CD4-positive, alpha-beta T cell treated with Interleukin-15 for 1 hour (primary cell): ENCODE results near the gene CD200R1.
"Not testable (repeated sequence)": the region's sequence is repeated elsewhere in the genome, so short reads cannot be mapped to it uniquely, and the experiment has no call there.

Experiments used
- DNase-seq: peaks from one replicate; pipeline ENCODE4 v3.0.0-alpha.2; 2020

The CD200R1 gene

GRCh38 chr3:112973325-112974177 is 1.4 kb downstream of the CD200R1 start:
- DNase-seq = no peak

GRCh38 chr3:112972158-112972557 is 2.7 kb downstream of the CD200R1 start:
- DNase-seq = no peak

GRCh38 chr3:112967828-112968227 is 7.1 kb downstream of the CD200R1 start:
- DNase-seq = no peak

GRCh38 chr3:112967425-112967824 is 7.5 kb downstream of the CD200R1 start:
- DNase-seq = no peak

- no peak for DNase-seq
Measured at GRCh38 chr3:112966633-112967032, 8.3 kb downstream of the CD200R1 start.

GRCh38 chr3:112965656-112966055 is 9.2 kb downstream of the CD200R1 start:
- no peak for DNase-seq

- no peak for DNase-seq
Measured at GRCh38 chr3:112963683-112964082, 11.2 kb downstream of the CD200R1 start.

- DNase-seq = no peak
Measured at GRCh38 chr3:112958811-112959560, 15.9 kb downstream of the CD200R1 start.

- DNase-seq = no peak
Measured at GRCh38 chr3:112956351-112956750, 18.6 kb downstream of the CD200R1 start.

GRCh38 chr3:112948346-112948838 is 26.5 kb downstream of the CD200R1 start:
- DNase-seq = no peak

GRCh38 chr3:112931736-112932521 is 43.0 kb downstream of the CD200R1 start:
- DNase-seq = no peak

- DNase-seq = no peak
Measured at GRCh38 chr3:112930771-112931170, 44.1 kb downstream of the CD200R1 start.

- DNase-seq = no peak
Measured at GRCh38 chr3:112925969-112926368, 48.9 kb downstream of the CD200R1 start.

- DNase-seq = no peak
Measured at GRCh38 chr3:112925560-112925959, 49.3 kb downstream of the CD200R1 start.

- DNase-seq = not testable (repeated sequence)
Measured at GRCh38 chr3:112919541-112919940, 55.4 kb downstream of the CD200R1 start.

GRCh38 chr3:112908252-112908651 is 66.7 kb downstream of the CD200R1 start:
- no peak for DNase-seq

- no peak for DNase-seq
Measured at GRCh38 chr3:112904786-112905185, 70.1 kb downstream of the CD200R1 start.

- no peak for DNase-seq
Measured at GRCh38 chr3:112900113-112900512, 74.8 kb downstream of the CD200R1 start.

- DNase-seq = no peak
Measured at GRCh38 chr3:112897791-112898190, 77.1 kb downstream of the CD200R1 start.

GRCh38 chr3:112894258-112894657 is 80.6 kb downstream of the CD200R1 start:
- DNase-seq = no peak

GRCh38 chr3:112889357-112889756 is 85.5 kb downstream of the CD200R1 start:
- no peak for DNase-seq

- DNase-seq = no peak
Measured at GRCh38 chr3:112888381-112889085, 86.4 kb downstream of the CD200R1 start.
